ENCODE results near the gene TRIM42.

TRIM42 gene

DNA sequence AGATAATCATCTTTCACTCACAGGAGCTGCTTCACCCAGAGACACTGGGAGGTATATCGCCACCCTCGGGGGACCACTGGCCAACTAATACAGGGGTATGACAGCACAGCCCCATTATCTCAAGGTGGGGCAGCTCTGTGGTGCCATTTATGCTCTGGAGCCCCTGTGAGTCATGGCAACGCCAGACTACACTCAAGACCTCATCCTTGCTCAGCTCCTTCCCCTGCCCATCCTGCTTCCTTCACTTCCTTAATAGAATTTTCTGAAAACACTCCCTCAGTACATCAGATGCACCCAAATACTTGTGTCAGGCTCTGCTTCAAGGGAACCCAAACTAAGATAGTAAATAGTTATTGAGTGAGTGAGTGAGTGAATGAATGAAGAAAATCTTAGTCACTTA lies 45.7 kb downstream of the TRIM42 start:
- Histone ChIP-seq H3K27ac (no peak overlapping the region), H3K27me3 (ENCODE audit: insufficient read depth, low read depth, severe bottlenecking) (no peaks in the 10 kb centered on the region), H3K36me3 (no peaks in the 10 kb centered on the region), H3K4me3 (ENCODE audit: low read depth, low read length) (no peak overlapping the region), H3K9me3 (ENCODE audit: severe bottlenecking) (no peaks in the 10 kb centered on the region)
- no peak for TF ChIP-seq CTCF (IDR thresholded peaks at IDR 0.05; ENCODE audit: low read depth, low read length)
- no peak for DNase-seq

DNA sequence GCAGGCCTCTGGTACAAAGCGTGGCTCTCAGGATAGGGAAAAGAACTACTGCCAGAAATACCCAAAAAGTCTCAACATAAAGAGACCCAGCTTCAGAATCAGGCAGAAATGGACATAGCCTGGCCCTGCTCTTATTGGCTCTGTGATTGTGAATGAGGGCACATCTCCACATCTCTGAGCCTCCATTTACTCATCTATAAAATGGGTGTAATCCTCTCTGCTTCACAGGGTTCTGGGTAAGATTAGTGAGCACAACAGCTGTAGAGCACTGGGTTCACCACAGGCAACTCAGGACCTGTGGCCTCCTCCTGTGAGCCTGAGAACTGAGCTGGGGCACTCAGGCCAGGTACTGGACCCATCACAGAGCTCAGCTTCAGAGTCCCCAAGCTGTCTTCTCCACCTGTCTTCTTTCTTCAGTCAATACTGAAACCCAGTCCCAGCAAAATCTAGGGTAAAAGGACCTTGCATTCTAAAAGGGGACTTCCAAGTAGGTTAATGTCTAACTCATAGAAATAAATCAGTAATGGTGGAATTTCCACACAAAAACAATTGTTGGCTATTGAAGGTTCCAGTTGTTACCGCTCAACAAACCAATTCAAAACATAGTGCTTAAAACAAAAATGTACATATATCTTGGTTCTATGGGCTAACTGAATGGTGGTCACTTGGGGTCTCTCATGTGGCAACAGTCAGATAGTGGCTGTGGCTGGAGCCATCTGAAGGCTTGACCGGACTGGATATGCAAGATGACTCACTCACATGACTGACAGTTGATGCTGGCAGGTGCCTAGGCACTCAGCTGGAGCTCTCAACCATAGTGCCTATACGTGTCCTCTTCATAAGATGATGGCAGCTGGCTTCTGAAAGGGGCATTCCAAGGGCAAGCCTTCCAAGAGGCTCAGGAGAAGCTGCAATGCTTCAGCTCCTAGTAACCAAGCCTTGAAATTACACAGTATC lies 47.3 kb downstream of the TRIM42 start:
- no peaks in the 10 kb centered on the region for H3K9me3 ChIP-seq (ENCODE audit: severe bottlenecking)
- DNase-seq, result no peak
- no peaks in the 10 kb centered on the region for H3K36me3 ChIP-seq
- H3K4me3 ChIP-seq (ENCODE audit: low read depth, low read length), result no peak overlapping the region
- H3K27ac ChIP-seq, result no peak overlapping the region
- no peak for TF ChIP-seq CTCF (IDR thresholded peaks at IDR 0.05; ENCODE audit: low read depth, low read length)
- H3K27me3 ChIP-seq (ENCODE audit: insufficient read depth, low read depth, severe bottlenecking), result no peaks in the 10 kb centered on the region

DNA sequence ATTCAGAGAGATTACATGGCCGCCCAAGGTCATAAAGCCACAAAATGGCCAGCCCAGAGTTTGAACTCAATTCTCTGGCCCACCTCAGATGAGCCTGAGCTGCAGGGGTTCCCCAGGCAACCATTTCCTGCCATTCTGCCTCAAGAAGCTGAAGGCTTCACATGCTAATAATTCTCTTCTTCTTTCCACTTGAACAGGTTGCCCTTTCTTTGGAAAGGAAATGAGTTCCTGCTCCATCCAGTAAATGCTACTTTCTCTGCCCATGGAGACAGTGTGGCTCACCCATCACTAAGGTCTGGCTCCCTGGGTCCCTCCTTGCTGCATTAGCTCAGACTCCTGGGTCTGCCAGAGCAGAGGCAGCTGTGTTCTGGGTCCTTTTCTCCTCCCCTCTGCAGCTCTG lies 48.2 kb downstream of the TRIM42 start:
- Histone ChIP-seq H3K27me3 (ENCODE audit: insufficient read depth, low read depth, severe bottlenecking) (no peaks in the 10 kb centered on the region), H3K9me3 (ENCODE audit: severe bottlenecking) (no peaks in the 10 kb centered on the region), H3K36me3 (no peaks in the 10 kb centered on the region), H3K27ac (no peak overlapping the region), H3K4me3 (ENCODE audit: low read depth, low read length) (no peak overlapping the region)
- TF ChIP-seq CTCF (IDR thresholded peaks at IDR 0.05; ENCODE audit: low read depth, low read length), result no peak
- DNase-seq, result no peak

DNA sequence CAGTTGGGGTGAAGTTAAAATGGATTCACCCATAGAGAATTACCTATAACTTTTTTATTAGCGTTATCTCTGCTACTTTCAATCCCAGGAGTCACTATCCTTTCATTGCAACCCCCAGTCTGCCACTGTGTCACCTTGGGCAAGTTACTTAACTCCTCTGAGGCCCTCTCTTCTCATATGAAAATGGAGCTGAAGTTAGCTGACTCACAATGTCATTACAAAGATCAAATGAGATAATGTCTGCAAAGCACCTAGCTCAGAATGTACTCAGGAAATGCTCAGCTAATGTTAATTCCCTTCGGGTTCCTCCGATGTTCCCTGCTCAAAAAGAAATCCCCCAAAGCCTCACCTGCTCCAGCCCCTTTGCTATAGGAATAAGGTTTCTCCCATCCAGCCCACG lies 50.0 kb downstream of the TRIM42 start:
- H3K27me3 ChIP-seq (ENCODE audit: insufficient read depth, low read depth, severe bottlenecking), result no peaks in the 10 kb centered on the region
- no peaks in the 10 kb centered on the region for H3K9me3 ChIP-seq (ENCODE audit: severe bottlenecking)
- no peak for TF ChIP-seq CTCF (IDR thresholded peaks at IDR 0.05; ENCODE audit: low read depth, low read length)
- H3K36me3 ChIP-seq, result no peaks in the 10 kb centered on the region
- no peak overlapping the region for H3K4me3 ChIP-seq (ENCODE audit: low read depth, low read length)
- no peak for DNase-seq
- no peak overlapping the region for H3K27ac ChIP-seq

GRCh38 chr3:140731440-140732119 lies 53.7 kb downstream of the TRIM42 start:
- DNase-seq, result no peak
- H3K36me3 ChIP-seq, result no peaks in the 10 kb centered on the region
- no peak overlapping the region for H3K27ac ChIP-seq
- H3K4me3 ChIP-seq (ENCODE audit: low read depth, low read length), result no peak overlapping the region
- no peak for TF ChIP-seq CTCF (IDR thresholded peaks at IDR 0.05; ENCODE audit: low read depth, low read length)
- no peaks in the 10 kb centered on the region for H3K9me3 ChIP-seq (ENCODE audit: severe bottlenecking)
- no peaks in the 10 kb centered on the region for H3K27me3 ChIP-seq (ENCODE audit: insufficient read depth, low read depth, severe bottlenecking)
